HL-60 (cell line): ENCODE results near the gene ADAM19.

Source experiments
- DNase-seq, 2 experiments: peaks; one replicate each; pipeline ENCODE4 v3.0.0-alpha.2; 2010 to 2020; ENCODE audit warnings: low read depth in 1 of 2, low spot score in 1 of 2
- H3K27ac ChIP-seq: fragments of 250-450 bp; sonication (Bioruptor Pico); replicated peaks from 2 replicates; pipeline ENCODE4 v1.5.1; 2020; ENCODE audit warnings: mild to moderate bottlenecking, moderate library complexity
- H3K27me3 ChIP-seq: fragments of 250-450 bp; sonication (Bioruptor Pico); 2 replicates; pipeline ENCODE4 v1.5.1; 2021; ENCODE audit warnings: mild to moderate bottlenecking, moderate library complexity; ENCODE audit not compliant: insufficient read depth, poor library complexity, severe bottlenecking
- H3K4me3 ChIP-seq: replicated peaks from 2 replicates; pipeline ENCODE4 v1.5.1; 2011; ENCODE audit warnings: mild to moderate bottlenecking, control low read depth, low read length; ENCODE audit not compliant: insufficient read depth
- CTCF ChIP-seq: IDR thresholded peaks from one replicate; pipeline ENCODE4 v1.5.1; 2011; ENCODE audit warnings: low read length, control low read depth, inconsistent platforms; ENCODE audit not compliant: insufficient read depth
- GABPA ChIP-seq: IDR thresholded peaks from 2 replicates; pipeline ENCODE4 v1.6.1; 2012; ENCODE audit warnings: low read depth
- POLR2AphosphoS5 ChIP-seq: IDR thresholded peaks from 2 replicates; pipeline ENCODE4 v1.6.1; 2012; ENCODE audit warnings: low read depth
- SPI1 ChIP-seq: IDR thresholded peaks from 2 replicates; pipeline ENCODE4 v1.6.1; 2012; ENCODE audit warnings: low read depth, mild to moderate bottlenecking, borderline replicate concordance
- TF ChIP-seq, protein P1 (sequence below): IDR thresholded peaks from 2 replicates; pipeline ENCODE4 v1.6.1; 2012; ENCODE audit warnings: low read depth; ENCODE audit not compliant: insufficient replicate concordance

ADAM19 gene

DNA sequence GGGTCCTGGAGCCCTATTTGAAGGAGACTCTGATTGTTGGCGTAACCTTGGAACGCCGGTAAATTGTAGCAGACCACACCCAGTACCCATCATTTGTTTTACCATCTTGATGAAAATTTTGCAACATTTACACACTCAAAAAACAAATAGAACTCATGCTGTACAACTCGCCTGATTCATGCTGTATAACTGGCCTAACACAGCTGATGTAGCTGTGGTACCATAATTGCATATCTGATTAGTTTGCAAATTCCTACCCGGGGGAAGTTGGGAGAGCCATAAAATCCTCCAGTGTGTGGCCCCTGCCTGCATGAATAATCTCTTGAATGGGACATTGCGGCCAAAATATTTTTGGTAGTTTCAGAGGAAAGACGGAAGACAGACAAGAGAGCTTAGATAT lies 105.9 kb downstream of the ADAM19 start:
- Histone ChIP-seq H3K27me3 (no peaks in the 10 kb centered on the region), H3K27ac (no peak overlapping the region), H3K4me3 (no peak overlapping the region)
- TF ChIP-seq, protein P1, sequence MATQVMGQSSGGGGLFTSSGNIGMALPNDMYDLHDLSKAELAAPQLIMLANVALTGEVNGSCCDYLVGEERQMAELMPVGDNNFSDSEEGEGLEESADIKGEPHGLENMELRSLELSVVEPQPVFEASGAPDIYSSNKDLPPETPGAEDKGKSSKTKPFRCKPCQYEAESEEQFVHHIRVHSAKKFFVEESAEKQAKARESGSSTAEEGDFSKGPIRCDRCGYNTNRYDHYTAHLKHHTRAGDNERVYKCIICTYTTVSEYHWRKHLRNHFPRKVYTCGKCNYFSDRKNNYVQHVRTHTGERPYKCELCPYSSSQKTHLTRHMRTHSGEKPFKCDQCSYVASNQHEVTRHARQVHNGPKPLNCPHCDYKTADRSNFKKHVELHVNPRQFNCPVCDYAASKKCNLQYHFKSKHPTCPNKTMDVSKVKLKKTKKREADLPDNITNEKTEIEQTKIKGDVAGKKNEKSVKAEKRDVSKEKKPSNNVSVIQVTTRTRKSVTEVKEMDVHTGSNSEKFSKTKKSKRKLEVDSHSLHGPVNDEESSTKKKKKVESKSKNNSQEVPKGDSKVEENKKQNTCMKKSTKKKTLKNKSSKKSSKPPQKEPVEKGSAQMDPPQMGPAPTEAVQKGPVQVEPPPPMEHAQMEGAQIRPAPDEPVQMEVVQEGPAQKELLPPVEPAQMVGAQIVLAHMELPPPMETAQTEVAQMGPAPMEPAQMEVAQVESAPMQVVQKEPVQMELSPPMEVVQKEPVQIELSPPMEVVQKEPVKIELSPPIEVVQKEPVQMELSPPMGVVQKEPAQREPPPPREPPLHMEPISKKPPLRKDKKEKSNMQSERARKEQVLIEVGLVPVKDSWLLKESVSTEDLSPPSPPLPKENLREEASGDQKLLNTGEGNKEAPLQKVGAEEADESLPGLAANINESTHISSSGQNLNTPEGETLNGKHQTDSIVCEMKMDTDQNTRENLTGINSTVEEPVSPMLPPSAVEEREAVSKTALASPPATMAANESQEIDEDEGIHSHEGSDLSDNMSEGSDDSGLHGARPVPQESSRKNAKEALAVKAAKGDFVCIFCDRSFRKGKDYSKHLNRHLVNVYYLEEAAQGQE, result no peak
- TF ChIP-seq CTCF (no peak), POLR2AphosphoS5 (no peak), GABPA (no peak), SPI1 (no peak)
- DNase-seq, result no peak

GRCh38 chr5:157469073-157469472 lies 106.5 kb downstream of the ADAM19 start:
- no peak overlapping the region for H3K4me3 ChIP-seq
- TF ChIP-seq GABPA, result no peak
- DNase-seq, result no peak
- no peaks in the 10 kb centered on the region for H3K27me3 ChIP-seq
- H3K27ac ChIP-seq, result no peak overlapping the region

DNA sequence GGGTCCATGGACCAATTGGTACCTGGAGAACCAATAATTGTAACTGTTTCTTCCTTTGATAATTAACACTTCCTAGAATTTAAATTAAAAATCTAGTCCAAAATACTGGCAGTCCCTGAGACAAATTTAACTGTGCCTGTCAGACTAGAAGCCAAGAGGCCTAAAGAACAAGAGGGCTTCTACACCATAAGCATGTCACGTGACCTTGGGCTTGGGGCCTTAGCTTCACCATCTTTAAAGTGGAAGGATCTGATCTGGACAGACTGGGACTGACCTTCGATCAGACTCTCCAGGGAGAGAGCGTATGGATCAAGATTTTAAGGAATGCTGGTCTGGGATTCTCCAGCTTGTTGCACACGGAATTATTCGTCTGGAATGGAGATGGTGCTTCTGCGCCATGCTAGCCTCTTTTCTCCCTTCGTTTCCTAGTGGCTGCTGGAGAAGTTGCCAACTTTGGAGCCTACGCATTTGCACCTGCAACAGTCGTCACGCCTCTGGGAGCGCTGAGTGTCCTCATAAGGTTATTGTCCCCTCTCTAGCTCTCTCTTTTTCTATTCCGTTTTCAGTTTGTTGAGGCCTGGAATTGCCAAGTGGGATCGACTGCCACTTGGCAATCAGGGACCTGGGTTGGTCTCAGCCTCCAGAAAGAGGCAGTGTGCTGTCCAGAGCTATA lies 107.1 kb downstream of the ADAM19 start:
- TF ChIP-seq, protein P1, result no peak
- TF ChIP-seq POLR2AphosphoS5, result no peak
- no peak for TF ChIP-seq CTCF
- no peak for TF ChIP-seq SPI1
- TF ChIP-seq GABPA, result no peak
- H3K27me3 ChIP-seq, result no peaks in the 10 kb centered on the region
- no peak for DNase-seq

DNA sequence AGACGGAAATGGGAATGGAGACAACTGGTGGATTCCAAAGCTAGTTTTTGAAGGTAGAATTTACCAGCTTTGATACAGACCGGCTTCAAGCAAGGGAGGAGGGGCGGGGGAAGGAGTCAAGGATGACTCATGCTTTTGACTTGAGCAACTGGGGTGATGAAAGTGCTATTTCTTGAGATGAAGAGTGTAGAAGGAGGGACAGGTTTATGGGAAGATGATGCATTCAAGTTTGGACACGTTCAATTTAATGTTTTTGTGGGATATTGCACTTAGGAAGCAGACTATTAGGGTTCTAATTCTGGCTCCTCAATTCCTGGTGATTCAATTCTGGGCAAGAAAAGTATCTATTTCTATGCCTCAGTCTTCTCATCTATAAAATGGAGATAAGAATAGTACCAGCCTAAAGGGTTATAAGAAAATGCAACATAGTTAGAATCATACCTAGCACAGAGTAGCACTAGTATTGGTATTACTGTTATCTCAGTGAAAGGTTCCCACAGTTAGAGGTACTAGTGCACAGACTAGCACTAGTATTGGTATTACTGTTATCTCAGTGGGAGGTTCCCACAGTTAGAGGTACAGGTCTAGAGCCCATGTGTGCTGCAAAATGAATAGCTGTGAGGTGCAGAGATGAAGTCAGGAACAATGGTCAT lies 110.9 kb downstream of the ADAM19 start:
- Histone ChIP-seq H3K4me3 (no peak overlapping the region), H3K27ac (no peak overlapping the region), H3K27me3 (peaks cover 4% of the 10 kb centered on the region)
- DNase-seq, result peak; percentile 47 to 72
- TF ChIP-seq POLR2AphosphoS5 (no peak), SPI1 (no peak), GABPA (no peak), CTCF (no peak)
- TF ChIP-seq, protein P1, result no peak

More for the DNA sequence above, 107.1 kb downstream of the ADAM19 start:
- no peak overlapping the region for H3K27ac ChIP-seq
- no peak overlapping the region for H3K4me3 ChIP-seq
